IMR-90 (cell line): Measurements from ENCODE around the gene ZNF507.

ENCODE experiments used
- BHLHE40 ChIP-seq: fragments of 150-350 bp; IDR thresholded peaks from 2 replicates; pipeline ENCODE4 v1.6.1; 2016; ENCODE audit warnings: mild to moderate bottlenecking, low read depth, low read length
- CEBPB ChIP-seq: IDR thresholded peaks from 2 replicates; pipeline ENCODE4 v1.6.1; 2012; ENCODE audit warnings: low read depth, low read length, improper control_type of control experiment
- CHD1 ChIP-seq: IDR thresholded peaks from 2 replicates; pipeline ENCODE4 v1.6.1; 2012; ENCODE audit warnings: low read depth, low read length, improper control_type of control experiment
- CTCF ChIP-seq: conservative IDR thresholded peaks from 2 replicates; pipeline ENCODE4 v1.5.1; 2012; ENCODE audit warnings: mild to moderate bottlenecking, low read depth, low read length, improper control_type of control experiment
- ELK1 ChIP-seq: fragments of 150-350 bp; IDR thresholded peaks from 2 replicates; pipeline ENCODE4 v1.6.1; 2016; ENCODE audit warnings: low read depth, mild to moderate bottlenecking, low read length, moderate library complexity, borderline replicate concordance
- FOS ChIP-seq: fragments of 150-350 bp; IDR thresholded peaks from 2 replicates; pipeline ENCODE4 v1.6.1; 2016; ENCODE audit warnings: low read depth, low read length
- MAFK ChIP-seq: IDR thresholded peaks from 2 replicates; pipeline ENCODE4 v1.6.1; 2012; ENCODE audit warnings: low read depth, low read length, improper control_type of control experiment
- NFE2L2 ChIP-seq: fragments of 150-350 bp; IDR thresholded peaks from 2 replicates; pipeline ENCODE4 v1.6.1; 2016; ENCODE audit warnings: low read depth, mild to moderate bottlenecking, low read length
- POLR2A ChIP-seq: IDR thresholded peaks from 2 replicates; pipeline ENCODE4 v1.6.1; 2012; ENCODE audit warnings: mild to moderate bottlenecking, low read depth, low read length
- RAD21 ChIP-seq: IDR thresholded peaks from 2 replicates; pipeline ENCODE4 v1.6.1; 2012; ENCODE audit warnings: low read length, improper control_type of control experiment
- SMC3 ChIP-seq: fragments of 150-350 bp; IDR thresholded peaks from 2 replicates; pipeline ENCODE4 v1.6.1; 2016; ENCODE audit warnings: low read depth, mild to moderate bottlenecking, antibody characterized with exemption, low read length, moderate library complexity
- USF2 ChIP-seq: fragments of 150-350 bp; IDR thresholded peaks from 2 replicates; pipeline ENCODE4 v1.6.1; 2017; ENCODE audit warnings: mild to moderate bottlenecking, antibody characterized with exemption, low read length, low read depth

GRCh38 chr19:32339988-32340874 is 5.2 kb upstream of the ZNF507 start:
- TF ChIP-seq CTCF (peak; percentile 60), POLR2A (no peak), MAFK (no peak), CEBPB (no peak), SMC3 (peak; percentile 51), RAD21 (peak; percentile 56), FOS (no peak), NFE2L2 (no peak), USF2 (no peak), BHLHE40 (no peak), CHD1 (no peak), ELK1 (no peak)
